HG02943 (cell line): ENCODE results near the gene TC2N.

Source experiments
- ATAC-seq: cut with Tn5 transposase; IDR thresholded peaks from one replicate; pipeline ENCODE4 v1.9.1; 2021; ENCODE audit warnings: mild to moderate bottlenecking, low read depth, moderate library complexity; ENCODE audit not compliant: unreplicated experiment

TC2N gene

GRCh38 chr14:91731018-91731417 lies 136.3 kb downstream of the TC2N start:
- ATAC-seq = no peak

- no peak for ATAC-seq
These were observed 137.6 kb downstream of the TC2N start for GRCh38 chr14:91729756-91730155.
